D341Med (cell line): ENCODE data around the gene FAM81B.

Experiments used
- DNase-seq: peaks from one replicate; pipeline ENCODE4 v3.0.0; 2012; ENCODE audit warnings: low spot score

Gene FAM81B

GRCh38 chr5:95471487-95471886 is 80.3 kb downstream of the FAM81B start:
- no peak for DNase-seq

- DNase-seq = no peak
These were observed 80.8 kb downstream of the FAM81B start for GRCh38 chr5:95471942-95472341.

GRCh38 chr5:95484421-95484820 is 93.3 kb downstream of the FAM81B start:
- DNase-seq = no peak

- no peak for DNase-seq
These were observed 95.0 kb downstream of the FAM81B start for GRCh38 chr5:95486191-95486590.

GRCh38 chr5:95487880-95488279 is 96.7 kb downstream of the FAM81B start:
- DNase-seq = no peak
